T47D (cell line): ENCODE measurements around the gene ZHX3.

Experiments used
- DNase-seq, 2 experiments: peaks; one replicate each; pipeline versions ENCODE4 v3.0.0 to v3.0.0-alpha.2; 2011 to 2012; ENCODE audit warnings: low read depth in 1 of 2, low spot score in 1 of 2
- JUND ChIP-seq: IDR thresholded peaks from 2 replicates; pipeline ENCODE4 v1.6.1; 2012; ENCODE audit warnings: low read depth
- in situ Hi-C: cut with HindIII; loops from 2 replicates; pipeline ENCODE4 v1.10.0; 2016; ENCODE audit warnings: low sequenced_read_pairs, low pct_unique_long_range_greater_than_20kb

Gene ZHX3

DNA sequence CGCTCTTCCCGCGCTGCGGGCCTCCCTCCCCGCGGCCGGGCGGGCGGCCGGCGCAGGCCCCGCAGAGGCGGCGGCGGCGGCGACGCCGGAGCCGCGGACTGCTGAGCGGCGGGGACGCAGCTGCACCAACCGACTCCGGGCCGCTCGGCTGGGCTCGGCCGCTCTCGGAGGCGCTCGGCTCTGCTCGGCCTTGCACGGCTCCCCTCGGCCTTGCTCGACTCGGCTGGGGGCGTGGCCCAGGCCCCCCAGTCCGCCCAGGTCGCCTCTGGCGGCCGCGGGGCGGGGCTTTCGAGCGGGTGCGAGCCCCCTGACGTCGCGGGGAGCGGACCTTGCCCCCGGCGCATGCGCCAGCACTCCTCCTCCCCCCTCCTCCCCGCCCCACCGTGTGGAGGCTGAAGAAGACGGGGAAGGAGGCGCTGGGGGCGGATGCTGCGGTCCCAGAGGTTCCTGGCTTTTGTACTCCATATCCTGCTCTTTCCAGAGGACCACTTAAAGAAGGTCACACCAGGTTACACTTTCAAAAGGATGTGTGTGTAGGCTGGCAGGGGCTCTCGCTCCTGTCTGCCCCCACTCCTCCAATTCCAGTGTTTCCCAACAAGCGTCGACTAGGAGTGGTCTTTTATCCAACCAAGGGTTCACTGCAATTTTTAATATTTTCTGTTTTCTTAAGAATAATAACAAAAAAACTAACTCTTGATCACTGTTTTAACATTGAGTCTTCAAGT lies at the start of gene ZHX3:
ZHX3 (minus strand) TSS at position 186 of the 725 bp plus-strand sequence. CDS start 112,815 bp downstream, outside the sequence.
- TF ChIP-seq JUND = no peak
- in situ Hi-C loops = no loop called here

DNA sequence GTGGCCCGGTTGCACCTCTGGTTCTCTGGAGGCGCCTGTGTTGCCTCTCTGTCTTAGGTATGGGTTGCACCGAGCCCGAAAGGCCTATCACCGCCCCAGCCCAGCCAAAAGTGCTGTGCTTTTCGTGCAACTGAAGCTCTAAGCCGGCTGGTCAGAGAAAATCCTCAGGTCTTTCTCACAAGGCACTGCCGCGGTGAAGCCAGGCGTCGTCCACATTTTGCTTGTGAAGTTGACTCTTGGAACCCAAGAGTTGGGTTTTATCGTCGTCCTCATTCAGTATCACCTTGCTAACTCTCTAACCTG lies 49.8 kb upstream of the ZHX3 start:
- no peak for DNase-seq
- no peak for TF ChIP-seq JUND
- in situ Hi-C loops = no loop called here

More for the DNA sequence above, at the start of gene ZHX3:
- DNase-seq = peak; percentile 95 to 98

GRCh38 chr20:41366546-41367392 lies 49.2 kb upstream of the ZHX3 start, which contains the start of gene EMILIN3:
Gene EMILIN3, minus strand, starts transcription at chr20:41366818. Its CDS starts 184 bp downstream, at chr20:41366634.
- no peak for TF ChIP-seq JUND
- no peak for DNase-seq
- in situ Hi-C loops = no loop called here

DNA sequence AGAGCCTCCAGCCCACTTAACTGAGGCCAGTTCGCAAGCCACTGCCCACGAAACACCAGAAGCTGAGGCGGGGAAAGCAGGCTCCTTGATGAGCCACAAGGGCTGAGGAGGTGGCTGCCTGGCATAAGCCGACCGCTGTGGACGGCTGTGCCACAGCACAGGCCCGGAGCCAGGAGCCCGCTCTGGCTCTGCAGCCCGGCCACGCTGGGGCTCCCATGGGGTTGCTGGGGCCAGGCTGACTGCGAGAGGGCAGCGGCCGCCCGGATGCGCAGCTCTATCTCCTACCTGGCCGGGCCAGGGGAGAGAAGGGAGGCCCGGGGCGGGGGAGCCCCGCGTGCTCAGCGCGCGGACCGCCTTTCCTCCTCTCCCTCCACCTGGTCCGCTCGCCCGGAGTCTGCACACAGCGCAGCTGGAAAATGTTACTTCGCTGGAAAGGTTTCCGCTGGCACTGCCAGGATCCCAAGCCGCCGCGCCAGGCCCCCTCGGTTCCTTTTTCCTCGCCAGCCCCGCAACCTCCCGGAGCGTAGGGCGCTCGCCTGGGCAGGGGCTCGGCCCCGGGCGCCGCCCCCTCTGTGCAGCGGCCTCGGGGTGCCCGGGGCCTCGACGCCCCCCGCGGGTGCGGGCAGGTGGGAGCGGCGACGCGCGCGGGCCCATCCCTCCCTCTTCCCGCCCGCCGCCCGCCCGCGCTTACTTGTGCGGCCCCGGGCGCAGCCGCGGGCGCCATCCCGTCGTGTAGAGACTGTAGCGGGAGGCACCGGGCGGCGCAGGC lies 48.4 kb upstream of the ZHX3 start:
- in situ Hi-C loops = no loop called here
- TF ChIP-seq JUND = no peak
- DNase-seq = no peak

- in situ Hi-C loops = no loop called here
- no peak for TF ChIP-seq JUND
- DNase-seq = no peak
These were observed 47.6 kb upstream of the ZHX3 start for GRCh38 chr20:41364967-41365765.

DNA sequence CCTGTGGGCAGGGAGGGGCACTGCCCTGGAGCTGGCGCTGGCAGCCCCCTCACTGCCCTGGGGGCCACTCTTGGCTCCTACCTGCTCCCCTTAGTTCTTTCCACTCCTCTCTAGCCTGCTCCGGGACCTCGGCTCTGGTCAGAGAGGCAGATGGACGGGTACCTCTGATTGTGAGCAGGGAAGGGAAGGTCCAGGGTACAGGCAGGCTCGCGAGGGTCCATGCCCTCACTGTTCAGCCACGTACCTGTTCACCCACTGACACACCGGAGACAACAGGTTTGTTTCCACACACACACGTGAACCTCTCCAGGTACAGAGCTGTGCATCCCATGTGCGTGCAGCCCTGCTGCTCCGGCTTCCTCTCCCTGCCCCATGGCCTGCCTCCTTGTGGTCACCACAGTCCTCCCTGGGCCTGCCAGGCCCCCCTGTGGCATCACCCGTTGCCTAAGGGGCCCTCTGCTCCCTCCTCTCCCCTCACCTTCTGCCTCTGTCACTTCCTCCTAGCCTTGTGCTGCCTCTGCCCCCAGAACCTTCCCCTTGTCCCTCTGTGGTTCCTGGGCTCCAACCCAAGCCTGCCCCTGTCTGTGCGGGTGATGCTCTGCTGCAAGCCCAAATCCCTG lies 46.8 kb upstream of the ZHX3 start:
- TF ChIP-seq JUND = no peak
- no peak for DNase-seq
- in situ Hi-C loops = no loop called here

DNA sequence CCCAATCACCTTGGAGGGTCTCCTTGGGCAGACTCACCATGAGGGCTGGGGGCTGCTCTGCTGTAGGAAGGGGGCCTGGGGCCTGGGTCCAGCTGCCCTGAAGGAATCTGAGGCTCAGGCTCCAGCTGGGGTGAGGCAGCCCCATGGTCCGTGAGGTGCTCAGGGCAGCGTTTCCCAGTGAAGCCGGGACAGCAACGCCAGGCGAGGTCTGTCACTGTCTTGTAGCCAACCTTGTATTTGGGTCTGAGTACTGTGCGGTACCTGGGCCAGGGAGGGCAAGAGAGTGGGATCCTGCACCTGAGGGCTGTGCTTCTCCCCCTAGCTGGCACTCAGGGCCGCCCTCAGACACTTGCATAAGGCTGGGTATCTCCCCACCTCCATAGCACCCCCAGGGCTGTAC lies 46.1 kb upstream of the ZHX3 start:
- no peak for TF ChIP-seq JUND
- in situ Hi-C loops = no loop called here
- no peak for DNase-seq

- in situ Hi-C loops = no loop called here
- no peak for DNase-seq
- TF ChIP-seq JUND = no peak
These were observed 45.2 kb upstream of the ZHX3 start for GRCh38 chr20:41362748-41363140.

- TF ChIP-seq JUND = no peak
- no peak for DNase-seq
- in situ Hi-C loops = no loop called here
These were observed 44.5 kb upstream of the ZHX3 start for GRCh38 chr20:41361757-41362747.

DNA sequence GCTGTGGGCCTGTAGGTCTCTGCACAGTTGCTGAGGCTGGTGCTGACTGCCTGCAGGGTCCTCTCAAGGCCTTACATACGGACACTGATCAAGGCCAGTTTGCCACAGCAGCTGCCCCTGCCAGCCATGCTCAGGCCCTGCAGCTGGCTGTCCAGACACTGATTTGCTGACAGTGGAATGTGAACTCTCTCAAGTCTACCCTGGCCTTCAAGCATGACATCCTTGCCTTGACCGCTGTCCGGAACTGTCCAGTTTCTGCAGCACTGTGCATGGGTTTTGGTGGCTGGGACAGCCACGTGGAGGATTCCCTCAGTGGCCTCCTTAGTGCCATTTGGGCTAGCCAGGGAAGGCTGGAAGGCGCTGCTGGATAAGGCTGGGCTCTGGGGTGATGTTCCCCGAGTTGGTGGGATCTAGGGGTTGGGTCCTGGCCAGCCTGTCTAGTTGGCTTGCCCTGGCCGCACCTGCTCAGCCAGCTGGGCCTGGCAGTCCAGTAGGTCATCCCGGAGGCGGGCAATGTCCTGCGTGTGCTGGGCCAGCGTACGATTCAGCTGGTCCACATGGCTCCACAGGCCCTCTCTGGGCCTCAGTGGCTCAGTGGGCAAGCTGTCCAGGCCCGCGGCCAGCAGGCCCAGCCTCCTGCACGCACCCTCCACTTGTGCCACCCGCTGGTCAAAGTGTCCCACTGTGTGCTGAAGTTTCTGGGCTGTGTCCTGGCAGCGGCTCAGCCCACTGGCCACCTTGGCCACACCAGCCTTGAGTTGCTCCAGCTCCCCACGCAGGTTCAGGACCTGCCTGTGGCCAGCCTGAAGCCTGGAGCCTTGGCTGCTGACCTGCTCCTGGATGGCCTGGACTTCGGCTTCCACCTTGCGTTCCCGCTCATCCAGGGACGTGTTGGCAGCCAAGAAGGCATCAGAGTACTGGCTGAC lies 43.6 kb upstream of the ZHX3 start:
- DNase-seq = no peak
- in situ Hi-C loops = no loop called here
- no peak for TF ChIP-seq JUND
